ENCODE results near the gene BRAF. TPM values are rescaled to one million over a fixed set of nuclear protein-coding genes. Genes with fewer than 3 reads are reported as not detected.
"Not testable (repeated sequence)": the region's sequence is repeated elsewhere in the genome, so short reads cannot be mapped to it uniquely, and the experiment has no call there.

Gene BRAF
- total and polyA plus RNA-seq, 5 experiments from 2014 or later = 7.4 to 54.9 (median 11.2) TPM

DNA sequence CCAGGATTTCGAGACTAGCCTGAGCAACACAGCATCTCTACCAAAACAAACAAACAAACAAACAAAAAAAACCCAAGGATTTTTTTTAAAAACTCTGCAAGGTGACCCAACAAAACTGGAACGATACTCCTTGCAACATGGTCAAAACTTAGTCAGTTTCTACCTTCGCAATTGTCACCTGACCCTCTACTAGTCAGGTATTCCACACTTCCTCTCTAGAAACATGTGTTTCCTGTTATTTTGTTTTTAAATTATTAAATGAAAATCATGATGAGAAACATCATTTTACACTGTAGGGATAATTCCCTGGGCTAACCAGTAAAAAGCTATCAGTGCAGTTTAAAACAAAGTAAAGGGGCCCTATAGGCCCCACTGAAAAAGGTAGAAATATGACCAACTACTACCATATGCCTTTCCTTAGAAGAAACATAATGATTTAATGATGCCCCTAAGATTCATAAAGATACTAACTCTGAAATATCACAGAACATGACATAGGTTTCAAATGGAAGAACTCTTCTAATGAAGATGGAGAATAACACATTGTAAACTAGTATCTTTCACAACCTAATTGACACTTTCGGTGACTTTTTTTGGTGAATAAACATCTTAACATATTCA lies 8.7 kb downstream of the BRAF start:
- Mint-ChIP-seq H3K36me3 (peaks cover 0 to 7% (median 0%) of the 10 kb centered on the region in 3 donors), H3K27ac (peak overlapping the region in 1 of 10 donors; percentile 1), H3K27me3 (no peaks in the 10 kb centered on the region), H3K4me1 (peaks cover 41 to 76% (median 74%) of the 10 kb centered on the region in 4 donors), H3K4me3 (peak overlapping the region in 3 of 10 donors; percentile 10 to 34 (median 10)), H3K9me3 (no peaks in the 10 kb centered on the region)
- DNase-seq (no peak), ATAC-seq (no peak)
- POLR2A ChIA-PET = no interaction called here

DNA sequence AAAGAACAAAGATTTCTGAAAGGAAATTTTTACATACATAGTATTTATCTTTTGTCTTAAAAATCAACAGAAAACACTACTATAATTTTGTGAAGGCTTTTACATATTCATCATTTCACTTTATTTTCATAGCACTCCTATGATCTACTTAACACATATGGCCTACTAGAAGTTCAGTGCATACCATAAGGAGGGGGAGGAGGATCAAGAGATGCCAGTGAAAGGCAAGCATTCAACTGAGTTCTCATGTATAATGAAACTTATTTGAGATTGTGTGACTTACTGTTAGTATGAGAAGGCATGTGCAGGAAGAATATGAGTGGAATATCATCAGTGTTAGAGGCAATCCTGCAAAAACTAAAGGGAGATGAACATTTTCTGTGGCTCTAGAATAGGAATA lies 10.6 kb downstream of the BRAF start:
- Mint-ChIP-seq H3K9me3 (no peaks in the 10 kb centered on the region), H3K27me3 (no peaks in the 10 kb centered on the region), H3K4me3 (peak overlapping the region in 1 of 10 donors; percentile 65), H3K4me1 (peaks cover 43 to 68% (median 65%) of the 10 kb centered on the region in 4 donors), H3K27ac (peak overlapping the region in 1 of 10 donors; percentile 7), H3K36me3 (peaks cover 0 to 16% (median 0%) of the 10 kb centered on the region in 3 donors)
- ATAC-seq (no peak), DNase-seq (no peak)
- POLR2A ChIA-PET = interaction anchor here (1.1 kb wide), 1 partner anchor 10 kb away, joined by 3 read pairs; the partner anchor contains the start of gene BRAF

DNA sequence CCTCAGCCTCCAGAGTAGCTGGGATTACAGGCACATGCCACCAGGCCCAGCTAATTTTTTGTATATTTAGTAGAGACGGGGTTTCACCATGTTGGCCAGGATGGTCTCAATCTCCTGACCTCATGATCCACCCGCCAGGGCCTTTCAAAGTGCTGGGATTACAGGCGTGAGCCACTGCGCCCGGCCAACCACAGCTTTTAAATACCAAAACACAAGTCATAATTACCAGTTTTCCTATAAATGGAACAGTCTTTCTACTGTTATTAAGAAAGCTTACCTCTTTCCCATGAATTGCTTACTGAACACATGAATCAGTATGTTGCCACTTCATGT lies 11.2 kb downstream of the BRAF start:
- not testable (repeated sequence) for DNase-seq, H3K9me3 Mint-ChIP-seq, H3K27me3 Mint-ChIP-seq, ATAC-seq, H3K27ac Mint-ChIP-seq, H3K4me3 Mint-ChIP-seq
- Mint-ChIP-seq H3K36me3 (peaks cover 0 to 15% (median 0%) of the 10 kb centered on the region in 3 donors), H3K4me1 (peaks cover 44 to 70% (median 64%) of the 10 kb centered on the region in 4 donors)
- POLR2A ChIA-PET = interaction anchor here (0.6 to 1.1 kb wide), 3 partner anchors 11 to 433 kb away, joined by 3 to 4 read pairs (median 3); partner anchors contain the start of gene BRAF

DNA sequence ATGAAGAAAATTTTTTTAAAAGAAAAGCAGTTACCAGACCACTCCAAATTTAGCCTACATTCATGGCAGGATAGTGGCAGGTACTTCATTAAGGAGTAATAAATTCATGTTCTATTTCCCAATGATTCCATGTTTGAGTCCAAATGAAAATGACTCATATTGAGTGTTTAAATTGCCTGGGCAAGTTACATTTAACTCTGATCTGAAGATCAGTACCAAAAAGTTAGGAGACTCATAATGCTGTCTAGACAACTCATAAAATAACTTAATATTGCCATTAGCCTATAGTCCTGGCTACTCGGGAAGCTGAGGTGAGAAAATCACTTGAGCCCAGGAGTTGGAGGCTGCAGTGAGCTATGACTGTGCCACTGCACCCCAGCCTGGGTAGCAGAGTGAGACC lies 13.0 kb downstream of the BRAF start:
- peaks cover 35 to 57% (median 50%) of the 10 kb centered on the region in 4 donors for H3K4me1 Mint-ChIP-seq
- POLR2A ChIA-PET = no interaction called here
- ATAC-seq = no peak

DNA sequence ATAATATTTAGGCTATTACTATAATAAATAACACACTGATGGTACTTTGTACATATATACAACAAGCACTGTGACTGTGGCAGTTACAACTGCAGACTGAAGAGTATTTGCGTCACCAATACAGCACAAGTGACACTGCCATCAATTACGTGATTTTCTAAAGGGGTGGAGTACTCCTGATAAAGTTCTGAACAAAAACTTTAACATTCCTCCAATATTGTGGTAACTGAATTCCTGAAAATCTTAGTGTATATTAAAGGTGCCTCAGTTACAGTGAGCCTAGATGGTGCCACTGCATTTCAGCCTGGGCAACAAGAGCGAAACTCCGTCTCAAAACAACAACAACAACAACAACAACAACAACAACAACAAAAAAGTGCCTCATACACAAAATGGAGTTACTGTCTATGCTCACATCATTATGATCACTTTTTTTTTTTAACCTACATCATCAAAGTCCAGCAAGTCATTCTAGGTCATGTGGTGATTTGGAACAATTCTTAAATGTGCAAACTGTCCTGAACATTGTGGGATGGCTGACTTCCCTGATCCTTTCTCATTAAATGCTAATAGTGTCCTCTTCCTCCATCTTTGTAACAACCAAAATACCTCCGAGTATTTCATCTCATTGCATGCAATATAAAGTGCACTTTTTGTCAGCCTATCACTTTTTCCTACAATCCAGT lies 15.1 kb downstream of the BRAF start:
- no peak for ATAC-seq
- Mint-ChIP-seq H3K27ac (peak overlapping the region in 1 of 10 donors; percentile 48), H3K4me1 (peaks cover 28 to 50% (median 48%) of the 10 kb centered on the region in 4 donors), H3K4me3 (no peak overlapping the region), H3K9me3 (no peaks in the 10 kb centered on the region), H3K36me3 (peaks cover 0 to 9% (median 3%) of the 10 kb centered on the region in 3 donors), H3K27me3 (no peaks in the 10 kb centered on the region)
- POLR2A ChIA-PET = no interaction called here
- DNase-seq = no peak

More for the DNA sequence above, 13.0 kb downstream of the BRAF start:
- no peak overlapping the region for H3K27ac Mint-ChIP-seq
- no peak for DNase-seq
- no peaks in the 10 kb centered on the region for H3K27me3 Mint-ChIP-seq
- H3K4me3 Mint-ChIP-seq = no peak overlapping the region
- H3K9me3 Mint-ChIP-seq = no peaks in the 10 kb centered on the region
- peaks cover 0 to 9% (median 2%) of the 10 kb centered on the region in 3 donors for H3K36me3 Mint-ChIP-seq

DNA sequence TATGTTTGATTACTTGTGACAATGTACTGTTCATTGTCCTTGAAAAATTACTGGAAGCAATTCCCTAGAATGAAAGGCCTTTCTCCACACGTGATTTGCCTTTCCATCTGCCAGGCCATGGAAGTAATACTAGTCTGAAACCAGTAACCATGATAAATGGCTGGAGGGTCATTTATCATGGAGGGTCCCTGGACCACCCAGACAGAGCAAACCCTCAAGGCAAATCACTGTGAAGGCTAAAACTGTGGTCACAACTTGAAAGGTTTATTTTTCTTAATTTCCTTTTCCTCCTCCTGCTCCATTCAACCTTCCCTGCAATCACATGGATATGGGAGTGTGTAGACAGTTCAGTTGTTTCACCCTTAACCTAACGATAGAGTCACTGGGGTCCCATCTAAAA lies 16.4 kb downstream of the BRAF start:
- ATAC-seq (no peak), DNase-seq (no peak)
- Mint-ChIP-seq H3K27ac (peak overlapping the region in 1 of 10 donors; percentile 60), H3K4me1 (peaks cover 26 to 54% (median 50%) of the 10 kb centered on the region in 4 donors), H3K36me3 (peaks cover 0 to 9% (median 3%) of the 10 kb centered on the region in 3 donors), H3K27me3 (no peaks in the 10 kb centered on the region), H3K9me3 (peaks cover 0 to 4% (median 0%) of the 10 kb centered on the region in 9 donors), H3K4me3 (no peak overlapping the region)
- POLR2A ChIA-PET = no interaction called here

DNA sequence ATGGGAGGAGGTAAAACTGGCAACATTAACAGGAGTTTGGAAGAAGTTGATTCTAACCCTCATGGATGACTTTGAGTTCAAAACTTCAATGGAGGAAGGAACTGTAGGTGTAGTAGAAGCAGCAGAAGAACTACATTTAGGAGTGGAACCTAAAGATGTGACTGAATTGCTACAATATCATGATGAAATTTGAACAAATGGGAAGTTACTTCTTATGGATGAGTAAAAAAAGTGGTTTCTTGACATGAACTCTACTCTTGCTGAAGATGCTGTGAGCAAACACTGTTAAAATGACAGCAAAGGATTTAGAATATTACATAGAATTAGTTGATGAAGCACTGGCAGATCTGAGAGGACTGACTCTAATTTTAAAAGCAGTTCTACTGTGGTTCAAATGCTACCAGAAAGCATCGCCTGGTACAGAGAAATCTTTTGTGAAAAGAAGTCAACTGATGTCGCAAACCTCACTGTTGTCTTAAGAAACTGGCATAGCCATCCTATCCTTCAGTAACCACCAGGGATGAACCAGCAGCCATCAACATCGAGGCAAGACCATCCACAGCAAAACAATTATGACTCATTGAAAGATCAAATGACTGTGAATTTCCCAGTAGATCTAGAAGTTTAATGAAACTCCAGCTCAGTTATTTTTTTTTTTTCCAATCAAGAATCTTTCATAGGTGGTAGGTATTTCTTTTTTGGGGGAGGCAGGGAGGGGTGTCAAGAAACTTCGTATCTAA lies 20.8 kb downstream of the BRAF start:
- peak in 1 of 2 donors; percentile 36 for ATAC-seq

DNA sequence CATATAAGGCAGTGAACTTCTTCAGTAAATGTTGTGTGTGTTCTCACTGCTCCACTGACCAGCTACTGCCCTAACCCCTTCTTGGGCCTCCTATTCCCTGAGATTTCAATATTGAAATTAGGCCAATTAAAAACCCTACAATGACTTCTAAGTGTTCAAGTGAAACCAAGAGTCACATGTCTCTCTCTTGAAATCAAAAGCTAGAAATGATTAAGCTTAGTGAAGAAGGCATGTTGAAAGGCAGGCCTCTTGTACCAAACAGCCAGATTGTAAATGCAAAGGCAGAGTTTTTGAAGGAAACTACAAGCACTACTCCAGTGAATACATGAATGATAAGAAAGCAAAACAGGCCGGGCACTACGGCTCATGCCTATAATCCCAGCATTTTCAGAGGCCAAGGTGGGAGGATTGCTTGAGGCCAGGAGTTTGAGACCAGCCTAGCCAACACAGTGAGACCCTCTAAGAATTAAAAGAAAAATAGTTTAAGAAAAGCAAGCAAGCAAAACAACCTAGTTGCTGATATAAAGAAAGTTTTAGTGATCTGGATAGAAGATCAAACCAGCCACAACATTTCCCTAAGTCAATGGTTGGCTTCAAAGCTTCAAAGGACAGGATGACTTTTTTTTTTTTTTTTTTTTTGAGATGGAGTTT lies 22.3 kb downstream of the BRAF start:
- POLR2A ChIA-PET = interaction anchor here (0.6 to 3.0 kb wide), 3 partner anchors 22 to 425 kb away, joined by 3 to 11 read pairs (median 10); partner anchors contain the start of genes BRAF and MRPS33

More for the DNA sequence above, 20.8 kb downstream of the BRAF start:
- no peak for DNase-seq
- no peaks in the 10 kb centered on the region for H3K27me3 Mint-ChIP-seq
- H3K9me3 Mint-ChIP-seq = peaks cover 0 to 11% (median 0%) of the 10 kb centered on the region in 9 donors
- peaks cover 14 to 70% (median 59%) of the 10 kb centered on the region in 4 donors for H3K4me1 Mint-ChIP-seq
- H3K4me3 Mint-ChIP-seq = peak overlapping the region in 5 of 10 donors; percentile 52 to 81 (median 70)
- H3K36me3 Mint-ChIP-seq = peaks cover 0 to 3% (median 0%) of the 10 kb centered on the region in 3 donors
- peak overlapping the region in 8 of 10 donors; percentile 3 to 89 (median 80) for H3K27ac Mint-ChIP-seq
- POLR2A ChIA-PET = interaction anchor here (3.0 kb wide), 1 partner anchor 20 kb away, joined by 10 read pairs; the partner anchor contains the start of gene BRAF

DNA sequence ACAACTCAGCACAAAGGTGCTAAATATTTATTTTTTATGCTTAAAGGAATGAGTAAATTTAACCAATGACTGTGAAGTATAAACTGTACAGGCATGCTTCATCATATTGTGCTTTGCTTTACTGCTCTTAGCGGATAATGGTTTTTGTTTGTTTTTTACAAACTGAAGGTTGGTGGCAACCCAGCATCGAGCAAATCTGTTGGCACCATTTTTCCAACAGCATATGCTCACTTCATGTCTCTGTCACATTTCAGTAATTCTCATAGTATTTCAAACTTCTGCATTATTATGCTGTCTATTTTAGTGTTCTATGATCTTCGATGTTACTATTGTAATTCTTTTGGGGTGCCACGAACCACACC lies 22.8 kb downstream of the BRAF start:
- DNase-seq = no peak
- H3K27ac Mint-ChIP-seq = peak overlapping the region; percentile 39 to 95 (median 86)
- no peak for ATAC-seq
- POLR2A ChIA-PET = interaction anchor here (2.3 kb wide), 1 partner anchor 113 kb away, joined by 11 read pairs; the partner anchor contains the start of gene MRPS33
- H3K27me3 Mint-ChIP-seq = no peaks in the 10 kb centered on the region
- peaks cover 0 to 11% (median 0%) of the 10 kb centered on the region in 9 donors for H3K9me3 Mint-ChIP-seq
- H3K36me3 Mint-ChIP-seq = peaks cover 0 to 3% (median 0%) of the 10 kb centered on the region in 3 donors
- peak overlapping the region; percentile 15 to 83 (median 73) for H3K4me3 Mint-ChIP-seq
- peaks cover 15 to 77% (median 62%) of the 10 kb centered on the region in 4 donors for H3K4me1 Mint-ChIP-seq

More for the DNA sequence above, 22.3 kb downstream of the BRAF start:
- Mint-ChIP-seq H3K4me3 (peak overlapping the region; percentile 56 to 83 (median 73)), H3K27me3 (no peaks in the 10 kb centered on the region), H3K4me1 (peaks cover 13 to 75% (median 61%) of the 10 kb centered on the region in 4 donors), H3K27ac (peak overlapping the region; percentile 39 to 95 (median 86)), H3K9me3 (peaks cover 0 to 11% (median 0%) of the 10 kb centered on the region in 9 donors), H3K36me3 (peaks cover 0 to 3% (median 0%) of the 10 kb centered on the region in 3 donors)
- ATAC-seq (peak; percentile 79 to 81), DNase-seq (peak in 4 of 10 donors; percentile 22 to 68 (median 48))

DNA sequence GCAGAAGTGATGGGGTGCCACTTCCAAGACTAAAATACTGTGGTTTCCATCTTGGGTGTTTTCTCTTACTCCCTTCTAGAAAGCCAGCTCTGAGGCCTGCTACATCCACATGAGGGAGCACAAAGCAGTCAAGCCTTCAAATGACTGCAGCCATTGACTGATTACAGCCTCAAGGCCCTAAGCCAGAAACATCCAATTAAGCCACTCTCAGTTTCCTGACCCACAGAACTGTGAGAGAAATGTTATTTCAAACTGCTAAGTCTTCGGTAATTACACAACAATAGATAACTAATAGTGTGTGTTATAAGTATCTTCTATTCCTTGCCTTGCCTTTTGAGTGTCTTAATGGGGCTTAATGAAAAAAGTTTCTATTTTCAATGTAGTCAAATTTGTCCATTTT lies 24.8 kb downstream of the BRAF start:
- ATAC-seq = no peak
- peaks cover 23 to 83% (median 71%) of the 10 kb centered on the region in 4 donors for H3K4me1 Mint-ChIP-seq
- H3K27ac Mint-ChIP-seq = peak overlapping the region in 1 of 10 donors; percentile 16

DNA sequence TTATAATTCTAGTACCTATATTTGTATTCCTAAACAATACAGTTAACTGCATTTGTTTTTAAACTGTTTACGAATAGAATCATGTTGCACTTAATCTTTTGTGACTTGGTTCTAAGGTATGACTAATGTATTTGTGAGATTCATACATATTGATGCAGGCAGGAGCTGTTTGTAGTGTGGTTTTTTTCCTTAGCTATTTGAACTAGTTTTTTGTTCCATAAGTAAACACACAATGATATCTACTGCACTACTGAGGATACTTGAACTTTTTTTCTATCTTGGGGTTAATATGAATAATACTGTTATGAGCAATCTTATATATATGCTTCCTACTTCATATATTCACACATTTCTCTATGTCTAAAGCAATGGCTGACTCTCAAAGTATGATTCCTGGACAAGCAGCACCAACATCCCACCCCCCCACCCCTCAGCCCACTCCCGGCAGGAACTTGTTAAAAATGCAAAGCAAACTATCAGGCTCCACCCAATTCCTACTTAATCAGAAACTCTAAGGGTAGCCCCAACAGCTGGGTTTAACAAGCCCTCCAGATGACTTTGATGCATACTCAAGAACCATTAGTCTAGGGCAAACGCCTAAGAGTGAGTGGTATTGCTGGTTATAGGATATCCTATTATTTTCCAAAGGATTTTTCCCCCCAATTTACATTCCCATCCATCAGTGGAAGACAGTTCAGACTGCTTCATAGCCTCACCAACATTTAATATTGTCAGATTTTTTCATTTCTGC lies 25.8 kb downstream of the BRAF start:
- DNase-seq (no peak), ATAC-seq (no peak)
- H3K27ac Mint-ChIP-seq = no peak overlapping the region
- peaks cover 23 to 86% (median 71%) of the 10 kb centered on the region in 4 donors for H3K4me1 Mint-ChIP-seq
- no peak overlapping the region for H3K4me3 Mint-ChIP-seq
- peaks cover 0 to 5% (median 2%) of the 10 kb centered on the region in 3 donors for H3K36me3 Mint-ChIP-seq
- POLR2A ChIA-PET = no interaction called here
- H3K27me3 Mint-ChIP-seq = no peaks in the 10 kb centered on the region
- H3K9me3 Mint-ChIP-seq = peaks cover 0 to 11% (median 0%) of the 10 kb centered on the region in 9 donors

More for the DNA sequence above, 24.8 kb downstream of the BRAF start:
- Mint-ChIP-seq H3K9me3 (peaks cover 0 to 11% (median 0%) of the 10 kb centered on the region in 9 donors), H3K4me3 (no peak overlapping the region), H3K27me3 (no peaks in the 10 kb centered on the region), H3K36me3 (peaks cover 0 to 3% (median 2%) of the 10 kb centered on the region in 3 donors)
- POLR2A ChIA-PET = no interaction called here
- DNase-seq = no peak

Data from naive thymus-derived CD8-positive, alpha-beta T cell (primary cell).